ENCODE data around the gene DSTN.

Gene DSTN

GRCh38 chr20:17573463-17573862 lies 3.6 kb downstream of the DSTN start:
- DNase-seq (ENCODE audit: low read depth): no peak
- no peak overlapping the region for H3K4me3 ChIP-seq (replicated peaks; ENCODE audit: low read depth, low read length)
- TF ChIP-seq CTCF (IDR thresholded peaks at IDR 0.05; ENCODE audit: low read length, missing control alignments): no peak

GRCh38 chr20:17576215-17576614 lies 6.3 kb downstream of the DSTN start:
- DNase-seq (ENCODE audit: low read depth): no peak
- no peak overlapping the region for H3K4me3 ChIP-seq (replicated peaks; ENCODE audit: low read depth, low read length)
- TF ChIP-seq CTCF (IDR thresholded peaks at IDR 0.05; ENCODE audit: low read length, missing control alignments): no peak

- no peak for TF ChIP-seq CTCF (IDR thresholded peaks at IDR 0.05; ENCODE audit: low read length, missing control alignments)
- no peak for DNase-seq (ENCODE audit: low read depth)
- H3K4me3 ChIP-seq (replicated peaks; ENCODE audit: low read depth, low read length): no peak overlapping the region
Observed at GRCh38 chr20:17579369-17580039, 9.6 kb downstream of the DSTN start.

GRCh38 chr20:17580895-17581294 lies 11.0 kb downstream of the DSTN start:
- no peak overlapping the region for H3K4me3 ChIP-seq (replicated peaks; ENCODE audit: low read depth, low read length)
- no peak for DNase-seq (ENCODE audit: low read depth)
- TF ChIP-seq CTCF (IDR thresholded peaks at IDR 0.05; ENCODE audit: low read length, missing control alignments): no peak

GRCh38 chr20:17583126-17583525 lies 13.3 kb downstream of the DSTN start:
- no peak overlapping the region for H3K4me3 ChIP-seq (replicated peaks; ENCODE audit: low read depth, low read length)
- TF ChIP-seq CTCF (IDR thresholded peaks at IDR 0.05; ENCODE audit: low read length, missing control alignments): no peak
- no peak for DNase-seq (ENCODE audit: low read depth)

- no peak for DNase-seq (ENCODE audit: low read depth)
- H3K4me3 ChIP-seq (replicated peaks; ENCODE audit: low read depth, low read length): no peak overlapping the region
- no peak for TF ChIP-seq CTCF (IDR thresholded peaks at IDR 0.05; ENCODE audit: low read length, missing control alignments)
Observed at GRCh38 chr20:17584689-17585088, 14.8 kb downstream of the DSTN start.

- TF ChIP-seq CTCF (IDR thresholded peaks at IDR 0.05; ENCODE audit: low read length, missing control alignments): no peak
- H3K4me3 ChIP-seq (replicated peaks; ENCODE audit: low read depth, low read length): no peak overlapping the region
- no peak for DNase-seq (ENCODE audit: low read depth)
Observed at GRCh38 chr20:17586250-17586649, 16.4 kb downstream of the DSTN start.
